Osteocyte (in vitro differentiated cells): Measurements from ENCODE around the gene UGGT2. TPM values are rescaled to one million over a fixed set of nuclear protein-coding genes. Genes with fewer than 3 reads are reported as not detected.

ENCODE experiments used
- DNase-seq: peaks from one replicate; pipeline ENCODE4 v3.0.0; 2021; ENCODE audit warnings: mixed read lengths; ENCODE audit not compliant: unreplicated experiment; ENCODE audit errors: extremely low spot score
- H3K27ac Mint-ChIP-seq: one replicate; pipeline ENCODE4 v1.8.0; 2021; ENCODE audit warnings: mild to moderate bottlenecking, mixed read lengths; ENCODE audit not compliant: unreplicated experiment
- H3K27me3 Mint-ChIP-seq: one replicate; pipeline ENCODE4 v1.8.0; 2021; ENCODE audit warnings: mixed read lengths; ENCODE audit not compliant: unreplicated experiment
- H3K36me3 Mint-ChIP-seq: one replicate; pipeline ENCODE4 v1.8.0; 2021; ENCODE audit warnings: mixed read lengths; ENCODE audit not compliant: unreplicated experiment
- H3K4me1 Mint-ChIP-seq: one replicate; pipeline ENCODE4 v1.8.0; 2021; ENCODE audit warnings: mixed read lengths; ENCODE audit not compliant: unreplicated experiment
- H3K4me3 Mint-ChIP-seq: one replicate; pipeline ENCODE4 v1.8.0; 2021; ENCODE audit warnings: mild to moderate bottlenecking, moderate library complexity, mixed read lengths; ENCODE audit not compliant: unreplicated experiment
- H3K9me3 Mint-ChIP-seq: one replicate; pipeline ENCODE4 v1.8.0; 2021; ENCODE audit warnings: mixed read lengths; ENCODE audit not compliant: unreplicated experiment
- total RNA-seq: library from RNA; stranded (reverse); gene quantifications from 2 replicates; pipeline ENCODE4 v1.2.1, GENCODE V29; 2021
- TF ChIP-seq, protein P1 (sequence below): fragments of 200-600 bp; sonication (generic); IDR thresholded peaks from 2 replicates; pipeline ENCODE4 v1.5.0; 2021; ENCODE audit warnings: antibody characterized with exemption, mild to moderate bottlenecking, moderate library complexity

Gene UGGT2
- total RNA-seq, 1 donor from 2014 or later, result 34.1 TPM

DNA sequence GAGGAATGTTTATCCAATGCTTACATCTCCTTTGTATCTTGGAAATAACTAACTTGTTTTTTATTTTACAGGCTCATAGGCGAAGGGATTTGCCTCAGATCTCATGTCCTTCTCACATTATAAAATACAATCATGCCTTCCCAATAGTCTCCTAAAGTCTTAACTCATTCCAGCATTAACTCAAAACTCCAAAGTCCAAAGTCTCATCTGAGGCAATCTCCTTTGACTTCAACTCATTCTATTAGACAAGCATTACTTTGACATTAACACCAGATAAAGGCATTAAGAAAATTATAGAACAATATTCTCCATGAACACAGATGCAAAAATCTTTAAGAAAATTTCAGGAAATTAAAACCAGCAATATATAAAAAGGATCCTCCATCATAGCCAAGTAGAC is 238.7 kb downstream of the UGGT2 start:
- H3K36me3 Mint-ChIP-seq, result peaks cover 28% of the 10 kb centered on the region
- H3K4me3 Mint-ChIP-seq, result no peak overlapping the region
- H3K9me3 Mint-ChIP-seq, result peaks cover 19% of the 10 kb centered on the region
- peaks cover 1% of the 10 kb centered on the region for H3K4me1 Mint-ChIP-seq
- DNase-seq, result no peak
- no peaks in the 10 kb centered on the region for H3K27me3 Mint-ChIP-seq
- TF ChIP-seq, protein P1, sequence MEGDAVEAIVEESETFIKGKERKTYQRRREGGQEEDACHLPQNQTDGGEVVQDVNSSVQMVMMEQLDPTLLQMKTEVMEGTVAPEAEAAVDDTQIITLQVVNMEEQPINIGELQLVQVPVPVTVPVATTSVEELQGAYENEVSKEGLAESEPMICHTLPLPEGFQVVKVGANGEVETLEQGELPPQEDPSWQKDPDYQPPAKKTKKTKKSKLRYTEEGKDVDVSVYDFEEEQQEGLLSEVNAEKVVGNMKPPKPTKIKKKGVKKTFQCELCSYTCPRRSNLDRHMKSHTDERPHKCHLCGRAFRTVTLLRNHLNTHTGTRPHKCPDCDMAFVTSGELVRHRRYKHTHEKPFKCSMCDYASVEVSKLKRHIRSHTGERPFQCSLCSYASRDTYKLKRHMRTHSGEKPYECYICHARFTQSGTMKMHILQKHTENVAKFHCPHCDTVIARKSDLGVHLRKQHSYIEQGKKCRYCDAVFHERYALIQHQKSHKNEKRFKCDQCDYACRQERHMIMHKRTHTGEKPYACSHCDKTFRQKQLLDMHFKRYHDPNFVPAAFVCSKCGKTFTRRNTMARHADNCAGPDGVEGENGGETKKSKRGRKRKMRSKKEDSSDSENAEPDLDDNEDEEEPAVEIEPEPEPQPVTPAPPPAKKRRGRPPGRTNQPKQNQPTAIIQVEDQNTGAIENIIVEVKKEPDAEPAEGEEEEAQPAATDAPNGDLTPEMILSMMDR, result no peak
- no peak overlapping the region for H3K27ac Mint-ChIP-seq

DNA sequence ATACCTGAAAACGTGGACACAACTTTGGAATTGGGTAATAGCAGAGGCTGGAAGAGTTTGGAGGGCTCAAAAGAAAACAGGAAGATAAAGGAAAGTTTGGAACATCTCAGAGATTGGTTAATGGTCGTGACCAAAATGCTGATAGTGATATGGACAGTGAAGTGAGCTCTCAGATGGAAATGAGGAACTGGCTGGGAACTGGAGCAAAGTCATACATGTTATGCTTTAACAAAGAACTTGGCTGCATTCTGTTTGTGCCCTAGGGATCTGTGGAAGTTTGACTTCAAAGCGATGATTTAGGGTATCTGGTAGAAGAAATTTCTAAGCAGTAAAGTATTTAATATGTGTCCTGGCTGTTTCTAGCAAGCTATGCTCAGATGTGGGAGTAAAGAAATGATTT is 240.1 kb downstream of the UGGT2 start:
- Mint-ChIP-seq H3K36me3 (peaks cover 36% of the 10 kb centered on the region), H3K4me3 (no peak overlapping the region), H3K9me3 (peaks cover 29% of the 10 kb centered on the region), H3K27ac (no peak overlapping the region), H3K27me3 (no peaks in the 10 kb centered on the region), H3K4me1 (peaks cover 1% of the 10 kb centered on the region)
- TF ChIP-seq, protein P1, result no peak
- no peak for DNase-seq

DNA sequence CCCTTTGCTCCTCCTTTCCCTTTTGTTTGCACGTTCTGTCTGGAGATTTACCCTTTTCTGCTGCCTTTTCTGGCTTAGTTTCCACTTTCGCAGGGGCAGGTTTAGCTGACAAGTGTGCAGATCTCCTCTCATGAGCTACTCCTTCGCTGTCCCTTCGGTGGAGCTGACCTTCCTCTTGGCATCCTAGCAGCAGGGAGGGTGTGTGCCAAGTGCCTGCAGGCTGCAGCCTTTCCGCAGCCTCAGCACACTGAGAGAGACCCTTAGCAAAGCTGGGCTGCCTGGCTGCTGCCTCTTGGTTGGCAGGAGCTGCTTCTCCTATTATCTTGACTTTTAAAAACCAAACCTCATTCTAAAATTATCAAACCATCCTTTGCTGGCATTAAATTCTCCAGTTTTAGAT is 243.8 kb downstream of the UGGT2 start:
- Mint-ChIP-seq H3K27me3 (no peaks in the 10 kb centered on the region), H3K36me3 (peaks cover 41% of the 10 kb centered on the region), H3K4me1 (no peaks in the 10 kb centered on the region), H3K9me3 (peaks cover 53% of the 10 kb centered on the region), H3K4me3 (no peak overlapping the region), H3K27ac (no peak overlapping the region)
- TF ChIP-seq, protein P1, result no peak
- no peak for DNase-seq

DNA sequence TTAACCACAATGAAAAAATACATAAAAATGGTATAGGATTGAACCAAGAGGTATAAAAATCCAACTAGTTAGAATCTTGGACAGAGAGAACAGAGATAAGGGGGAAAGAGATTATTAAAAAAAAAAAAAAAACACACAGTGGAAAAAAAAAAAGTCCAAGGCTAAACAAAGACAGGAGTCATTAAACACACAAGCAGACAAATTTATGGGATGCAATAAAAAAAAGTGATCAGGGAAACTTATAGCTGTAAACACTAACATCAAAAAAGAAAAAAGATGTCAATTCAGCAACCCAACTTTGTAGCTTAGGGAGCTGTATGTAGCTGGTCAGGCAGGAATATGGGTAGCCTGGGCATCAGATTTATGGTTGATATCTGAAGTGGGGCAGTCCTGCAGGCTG is 247.3 kb downstream of the UGGT2 start:
- H3K4me1 Mint-ChIP-seq, result no peaks in the 10 kb centered on the region

DNA sequence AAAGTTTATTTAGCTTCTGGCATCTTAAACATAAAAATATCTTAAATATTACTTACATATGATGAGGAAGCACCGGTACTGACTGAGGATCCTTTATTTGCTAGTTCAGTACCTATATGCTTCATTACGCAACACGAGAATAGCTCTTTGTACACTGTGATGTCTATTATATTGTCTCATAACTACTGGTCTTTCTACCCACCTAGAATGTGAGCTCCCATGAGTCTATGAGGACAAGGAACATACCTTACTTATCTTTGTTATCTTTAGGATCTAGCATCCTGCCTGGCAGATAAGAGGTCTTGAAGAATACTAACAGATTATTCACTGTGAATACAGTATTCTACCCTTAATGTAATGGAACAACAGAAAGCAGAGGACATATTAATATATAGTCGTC is 251.4 kb downstream of the UGGT2 start:
- H3K4me1 Mint-ChIP-seq, result no peaks in the 10 kb centered on the region
- no peak for DNase-seq
- H3K36me3 Mint-ChIP-seq, result peaks cover 37% of the 10 kb centered on the region
- H3K9me3 Mint-ChIP-seq, result peaks cover 31% of the 10 kb centered on the region
- no peak overlapping the region for H3K27ac Mint-ChIP-seq
- TF ChIP-seq, protein P1, result no peak
- no peak overlapping the region for H3K4me3 Mint-ChIP-seq
- no peaks in the 10 kb centered on the region for H3K27me3 Mint-ChIP-seq

More for the DNA sequence above, 247.3 kb downstream of the UGGT2 start:
- Mint-ChIP-seq H3K4me3 (no peak overlapping the region), H3K9me3 (peaks cover 58% of the 10 kb centered on the region), H3K27ac (no peak overlapping the region), H3K36me3 (peaks cover 45% of the 10 kb centered on the region), H3K27me3 (no peaks in the 10 kb centered on the region)
- TF ChIP-seq, protein P1, result no peak
- no peak for DNase-seq
